Measurements from ENCODE around the gene PPP1R15A. TPM values are rescaled to one million over a fixed set of nuclear protein-coding genes. Genes with fewer than 3 reads are reported as not detected.
"Not testable (repeated sequence)": the region's sequence is repeated elsewhere in the genome, so short reads cannot be mapped to it uniquely, and the experiment has no call there.

The PPP1R15A gene
- total RNA-seq, 1 experiment from 2014 or later = 51.0 TPM

DNA sequence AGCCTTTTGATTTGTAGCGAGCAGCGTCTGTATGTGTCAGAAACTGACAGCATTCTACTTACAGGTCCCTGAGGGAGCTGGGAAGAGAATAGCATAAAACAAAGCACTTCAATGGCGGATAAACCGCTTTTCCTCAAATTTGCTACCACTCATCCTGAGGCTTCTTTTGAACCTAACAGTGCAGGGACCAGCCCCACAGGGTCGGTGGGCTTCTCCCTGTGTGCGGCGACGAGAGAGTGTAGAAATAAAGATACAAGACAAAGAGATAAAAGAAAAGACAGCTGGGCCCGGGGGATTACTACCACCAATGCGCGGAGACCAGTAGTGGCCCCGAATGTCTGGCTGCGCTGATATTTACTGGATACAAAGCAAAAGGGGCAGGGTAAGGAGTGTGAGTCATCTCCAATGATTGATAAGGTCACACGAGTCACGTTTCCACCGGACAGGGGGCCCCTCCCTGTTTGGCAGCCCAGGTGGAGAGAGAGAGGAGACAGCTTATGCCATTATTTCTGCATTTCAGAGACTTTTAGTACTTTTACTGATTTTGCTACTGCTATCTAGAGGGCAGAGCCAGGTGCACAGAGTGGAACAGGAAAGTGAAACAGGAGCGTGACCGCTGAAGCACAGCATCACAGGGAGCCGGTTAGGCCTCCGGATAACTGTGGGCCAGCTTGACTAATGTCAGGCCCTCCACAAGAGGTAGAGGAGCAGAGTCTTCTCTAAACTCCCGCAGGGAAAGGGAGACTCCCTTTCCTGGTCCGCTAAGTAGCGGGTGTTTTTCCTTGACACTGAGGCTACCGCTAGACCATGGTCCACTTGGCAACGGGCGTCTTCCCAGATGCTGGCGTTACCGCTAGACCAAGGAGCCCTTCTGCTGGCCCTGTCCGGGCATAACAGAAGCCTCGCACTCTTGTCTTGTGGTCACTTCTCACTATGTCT lies 4.1 kb downstream of the PPP1R15A start:
- in situ Hi-C loops (cut with HindIII; ENCODE audit: low pct_unique_long_range_greater_than_20kb, low sequenced_read_pairs) = not testable (repeated sequence)
- DNase-seq (ENCODE audit: low read depth) = peak; percentile 83

DNA sequence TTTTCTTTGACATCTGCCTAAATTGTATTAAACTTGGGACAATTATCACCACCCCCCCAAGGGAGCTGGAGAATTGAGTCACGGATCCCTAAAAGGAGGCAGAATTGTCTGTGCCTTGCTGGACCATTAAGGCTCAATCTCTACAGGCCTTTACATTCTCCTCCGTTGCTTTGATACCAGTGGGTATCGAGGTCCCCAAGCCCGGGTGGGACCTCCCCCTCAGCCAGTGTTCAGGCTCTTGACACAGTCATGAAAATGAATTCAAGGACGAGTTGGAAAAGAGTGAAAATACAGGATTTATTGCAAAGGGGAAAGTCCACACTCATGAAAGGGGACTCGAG lies 5.6 kb downstream of the PPP1R15A start:
- DNase-seq (ENCODE audit: low read depth) = no peak
- in situ Hi-C loops (cut with HindIII; ENCODE audit: low pct_unique_long_range_greater_than_20kb, low sequenced_read_pairs) = no loop called here

DNA sequence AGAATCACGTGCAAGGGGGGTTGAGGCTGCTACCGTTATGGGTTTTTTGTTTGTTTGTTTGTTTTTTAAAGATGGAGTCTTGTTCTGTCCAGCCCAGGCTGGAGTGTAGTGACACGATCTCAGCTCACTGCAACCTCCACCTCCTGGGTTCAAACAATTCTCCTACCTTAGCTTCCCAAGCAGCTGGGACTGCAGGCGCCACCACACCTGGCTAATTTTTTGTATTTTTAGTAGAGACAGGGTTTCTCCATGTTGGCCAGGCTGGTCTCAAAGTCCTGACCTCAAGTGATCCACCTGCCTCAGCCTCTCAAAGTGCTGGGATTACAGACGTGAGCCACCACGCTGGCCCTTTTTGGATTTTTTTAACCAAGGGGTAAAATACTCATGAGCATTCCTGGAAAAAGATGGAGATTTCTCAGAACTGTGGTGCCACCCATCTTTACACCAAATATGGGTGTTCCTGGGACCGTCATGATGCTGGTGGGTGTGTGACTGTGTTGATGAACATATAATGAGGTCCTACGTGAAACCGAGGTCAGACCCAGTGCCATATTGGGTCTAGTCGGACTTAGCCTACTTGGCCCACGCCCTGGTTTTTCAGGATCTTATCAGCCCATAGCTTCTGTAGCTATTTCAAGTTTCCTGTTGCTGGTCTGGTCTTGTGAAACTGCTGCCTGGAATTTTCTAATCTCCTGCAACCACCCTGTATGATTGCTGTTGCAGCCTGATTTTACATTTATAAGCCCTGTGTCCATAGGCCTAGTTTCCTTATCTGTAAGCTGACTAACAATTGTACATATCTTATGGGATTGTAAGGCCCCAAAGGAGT lies 6.2 kb downstream of the PPP1R15A start:
- no peak for DNase-seq (ENCODE audit: low read depth)
- in situ Hi-C loops (cut with HindIII; ENCODE audit: low pct_unique_long_range_greater_than_20kb, low sequenced_read_pairs) = no loop called here

DNA sequence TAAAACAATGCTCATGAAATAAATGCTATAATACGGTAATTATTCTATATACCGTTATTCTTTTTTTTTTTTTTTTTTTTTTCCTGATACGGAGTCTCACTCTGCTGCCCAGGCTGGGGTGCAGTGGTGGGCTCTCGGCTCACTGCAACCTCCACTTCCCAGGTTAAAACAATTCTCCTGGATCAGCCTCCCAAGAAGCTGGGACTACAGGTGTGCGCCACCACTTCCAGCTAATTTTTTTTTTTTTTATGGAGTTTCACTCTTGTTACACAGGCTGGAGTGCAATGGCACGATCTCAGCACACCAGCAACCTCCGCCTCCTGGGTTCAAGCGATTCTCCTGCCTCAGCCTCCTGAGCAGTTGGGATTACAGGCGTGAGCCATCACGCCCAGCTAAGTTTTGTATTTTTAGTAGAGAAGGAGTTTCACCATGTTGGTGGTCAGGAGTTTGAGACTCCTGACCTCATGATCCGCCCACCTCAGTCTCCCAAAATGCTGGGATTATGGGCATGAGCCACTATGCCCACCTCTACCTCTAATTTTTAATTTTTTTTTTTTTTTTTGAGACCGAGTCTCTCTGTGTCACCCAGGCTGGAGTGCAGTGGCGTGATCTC lies 6.9 kb downstream of the PPP1R15A start:
- in situ Hi-C loops (cut with HindIII; ENCODE audit: low pct_unique_long_range_greater_than_20kb, low sequenced_read_pairs) = no loop called here
- DNase-seq (ENCODE audit: low read depth) = no peak

DNA sequence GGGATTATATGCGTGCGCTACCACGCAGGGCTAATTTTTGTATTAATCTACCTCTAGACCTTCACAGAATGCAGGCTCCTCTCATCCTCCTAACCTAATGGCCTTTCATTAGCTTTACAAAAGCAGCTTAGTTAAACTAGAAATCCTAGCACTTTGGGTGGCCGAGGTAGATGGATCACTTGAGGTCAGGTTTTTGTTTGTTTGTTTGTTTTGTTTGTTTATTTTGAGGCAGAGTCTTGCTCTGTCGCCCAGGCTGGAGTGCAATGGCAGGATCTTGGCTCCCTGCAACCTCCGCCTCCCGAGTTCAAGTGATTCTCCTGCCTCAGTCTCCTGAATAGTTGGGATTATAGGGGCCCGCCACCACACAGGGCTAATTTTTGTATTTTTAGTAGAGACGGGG lies 7.5 kb downstream of the PPP1R15A start:
- in situ Hi-C loops (cut with HindIII; ENCODE audit: low pct_unique_long_range_greater_than_20kb, low sequenced_read_pairs); DNase-seq (ENCODE audit: low read depth): not testable (repeated sequence)

DNA sequence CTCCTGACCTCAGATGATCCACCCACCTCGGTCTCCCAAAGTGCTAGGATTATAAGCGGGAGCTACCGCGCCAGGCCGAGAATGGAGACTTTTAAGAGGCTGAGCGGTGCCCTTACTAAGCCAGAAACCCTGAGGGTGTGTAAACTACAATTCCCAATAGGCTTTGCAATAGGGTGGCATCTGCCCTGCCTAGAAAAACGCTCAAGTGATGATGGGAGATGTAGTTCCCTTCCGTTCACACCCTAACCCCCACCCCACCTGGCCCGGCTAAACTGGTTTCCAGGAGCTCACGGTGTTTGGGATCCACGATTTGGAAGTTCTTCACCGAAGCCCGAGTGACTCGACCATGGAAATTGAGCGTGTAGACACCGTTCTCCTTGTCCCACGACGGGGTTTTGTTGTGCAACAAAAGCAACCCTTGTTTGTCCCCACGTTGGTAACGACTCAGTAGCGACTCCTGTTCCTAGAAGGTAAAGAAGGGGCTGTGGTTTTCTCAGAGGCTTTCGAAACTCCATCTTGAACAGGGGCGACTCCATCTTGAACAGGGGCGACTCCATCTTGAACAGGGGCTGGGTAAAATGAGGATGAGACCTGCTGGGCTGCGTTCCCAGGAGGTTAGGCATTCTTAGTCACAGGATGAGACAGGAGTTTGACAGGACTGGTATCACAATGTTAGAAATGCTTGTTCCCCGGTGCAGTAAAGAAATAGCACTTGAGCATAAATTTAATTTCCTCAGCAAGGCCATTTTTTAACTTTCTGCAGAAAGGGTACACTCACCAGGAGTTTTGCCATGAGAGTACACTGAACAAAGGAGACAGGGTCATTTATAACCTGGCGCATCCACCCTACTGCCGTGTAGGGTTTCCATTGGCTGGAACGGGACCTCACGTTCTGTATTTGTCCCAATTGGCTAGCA lies 9.8 kb downstream of the PPP1R15A start:
- in situ Hi-C loops (cut with HindIII; ENCODE audit: low pct_unique_long_range_greater_than_20kb, low sequenced_read_pairs) = no loop called here
- DNase-seq (ENCODE audit: low read depth) = no peak

DNA sequence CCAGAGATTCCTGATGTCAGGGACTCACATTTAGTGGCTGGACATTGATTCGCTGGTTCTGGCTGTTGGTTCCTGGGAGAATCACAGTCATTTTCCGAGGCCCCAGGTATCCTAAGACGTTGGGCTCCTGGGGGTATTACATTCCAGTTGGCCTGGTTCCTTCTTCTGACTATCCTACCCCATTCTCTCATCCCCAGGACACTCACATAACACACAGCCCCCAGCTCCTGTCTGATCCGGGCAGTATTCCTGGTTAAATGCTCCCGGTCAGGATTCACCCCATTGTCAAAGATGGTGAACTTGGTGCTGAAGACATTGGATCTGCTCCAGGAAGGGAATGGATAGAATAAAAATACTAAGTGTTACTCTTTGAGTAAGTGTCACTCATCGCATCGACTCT lies 11.5 kb downstream of the PPP1R15A start:
- in situ Hi-C loops (cut with HindIII; ENCODE audit: low pct_unique_long_range_greater_than_20kb, low sequenced_read_pairs) = no loop called here
- no peak for DNase-seq (ENCODE audit: low read depth)

DNA sequence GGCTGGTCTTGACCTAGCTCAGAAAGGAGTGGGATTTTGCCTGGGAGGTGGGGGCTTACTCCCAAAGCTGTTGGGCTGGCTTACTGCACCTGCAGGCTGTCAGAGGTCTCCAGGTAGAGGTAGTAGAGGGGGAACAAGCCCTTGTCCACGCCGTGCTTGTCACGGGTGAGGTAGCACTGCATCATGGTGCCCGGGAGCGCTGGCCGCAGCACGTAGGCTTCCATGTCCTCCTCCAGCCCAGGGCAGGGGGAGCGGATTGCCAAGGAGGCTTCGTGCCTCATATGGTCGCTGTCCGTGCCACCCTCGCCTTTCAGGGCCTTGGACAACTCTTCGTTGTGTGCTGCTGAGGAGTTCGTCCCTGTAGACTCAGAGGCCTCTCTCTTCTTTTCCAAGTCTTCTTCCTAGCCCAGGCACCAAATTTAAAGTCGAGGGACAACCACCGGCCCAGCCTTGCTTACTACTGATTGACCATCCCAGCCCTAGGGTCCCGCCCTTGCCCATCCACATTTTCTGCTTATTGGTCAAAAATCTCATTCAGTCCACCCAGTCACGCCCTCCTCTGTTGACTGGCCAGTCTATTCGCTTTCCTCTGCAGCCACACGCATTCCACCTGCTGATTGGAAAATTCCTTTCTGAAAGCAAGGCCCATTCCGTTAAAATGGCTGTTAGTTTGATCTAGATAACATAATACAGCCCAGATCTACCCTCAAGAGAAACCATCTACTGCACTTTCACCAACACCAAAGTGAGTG lies 15.8 kb downstream of the PPP1R15A start:
- in situ Hi-C loops (cut with HindIII; ENCODE audit: low pct_unique_long_range_greater_than_20kb, low sequenced_read_pairs) = no loop called here
- no peak for DNase-seq (ENCODE audit: low read depth)

DNA sequence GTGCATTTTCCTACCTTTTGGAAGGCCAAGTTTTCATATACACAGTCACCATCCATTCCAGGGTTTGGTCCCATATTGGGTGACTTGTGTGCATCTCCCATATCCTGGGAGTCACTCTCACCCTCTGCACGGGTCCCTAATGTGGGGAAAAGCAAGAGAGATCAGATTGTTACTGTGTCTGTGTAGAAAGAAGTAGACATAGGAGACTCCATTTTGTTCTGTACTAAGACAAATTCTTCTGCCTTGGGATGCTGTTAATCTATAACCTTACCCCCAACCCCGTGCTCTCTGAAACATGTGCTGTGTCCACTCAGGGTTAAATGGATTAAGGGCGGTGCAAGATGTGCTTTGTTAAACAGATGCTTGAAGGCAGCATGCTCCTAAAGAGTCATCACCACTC lies 17.3 kb downstream of the PPP1R15A start:
- in situ Hi-C loops (cut with HindIII; ENCODE audit: low pct_unique_long_range_greater_than_20kb, low sequenced_read_pairs); DNase-seq (ENCODE audit: low read depth): not testable (repeated sequence)

DNA sequence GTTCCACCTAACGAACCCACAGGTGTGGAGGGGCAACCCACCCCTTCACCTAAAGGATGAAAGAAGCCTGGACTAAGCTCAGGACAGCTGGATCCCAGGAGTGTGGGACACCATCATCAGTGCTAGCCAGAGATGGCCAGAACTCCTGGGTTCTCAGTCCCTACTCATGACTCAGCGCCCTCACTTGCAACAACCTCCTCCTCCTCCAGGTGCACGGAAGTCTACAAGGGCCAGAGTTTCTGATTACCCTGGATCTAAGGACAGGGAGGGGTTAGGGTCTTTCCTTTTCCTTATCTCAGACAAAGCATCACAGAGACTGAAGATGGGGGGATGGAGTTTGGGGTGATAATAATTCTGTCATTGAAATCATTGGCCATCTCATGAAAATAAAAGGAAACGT lies 18.3 kb downstream of the PPP1R15A start:
- in situ Hi-C loops (cut with HindIII; ENCODE audit: low pct_unique_long_range_greater_than_20kb, low sequenced_read_pairs) = no loop called here
- no peak for DNase-seq (ENCODE audit: low read depth)

DNA sequence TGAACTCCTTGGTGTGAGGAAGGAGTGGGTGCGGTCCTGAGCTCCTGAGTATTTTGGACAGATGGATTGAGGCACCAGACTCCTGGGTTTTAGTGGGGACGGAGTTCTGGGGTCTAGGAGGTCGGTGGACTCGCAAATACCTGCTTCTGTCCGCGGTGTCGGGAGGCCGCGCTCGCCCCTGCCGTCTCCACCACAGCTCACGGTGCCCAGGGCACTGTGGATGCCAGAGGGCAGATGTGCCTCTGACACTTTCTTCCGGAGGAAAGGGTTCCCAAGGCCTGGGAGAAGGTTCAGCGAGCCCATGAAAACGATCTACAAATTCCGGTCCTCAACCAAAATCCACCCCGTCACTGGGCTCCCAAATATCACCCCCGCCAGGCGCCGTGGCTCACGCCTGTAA lies 23.0 kb downstream of the PPP1R15A start:
- no peak for DNase-seq (ENCODE audit: low read depth)
- in situ Hi-C loops (cut with HindIII; ENCODE audit: low pct_unique_long_range_greater_than_20kb, low sequenced_read_pairs) = no loop called here

DNA sequence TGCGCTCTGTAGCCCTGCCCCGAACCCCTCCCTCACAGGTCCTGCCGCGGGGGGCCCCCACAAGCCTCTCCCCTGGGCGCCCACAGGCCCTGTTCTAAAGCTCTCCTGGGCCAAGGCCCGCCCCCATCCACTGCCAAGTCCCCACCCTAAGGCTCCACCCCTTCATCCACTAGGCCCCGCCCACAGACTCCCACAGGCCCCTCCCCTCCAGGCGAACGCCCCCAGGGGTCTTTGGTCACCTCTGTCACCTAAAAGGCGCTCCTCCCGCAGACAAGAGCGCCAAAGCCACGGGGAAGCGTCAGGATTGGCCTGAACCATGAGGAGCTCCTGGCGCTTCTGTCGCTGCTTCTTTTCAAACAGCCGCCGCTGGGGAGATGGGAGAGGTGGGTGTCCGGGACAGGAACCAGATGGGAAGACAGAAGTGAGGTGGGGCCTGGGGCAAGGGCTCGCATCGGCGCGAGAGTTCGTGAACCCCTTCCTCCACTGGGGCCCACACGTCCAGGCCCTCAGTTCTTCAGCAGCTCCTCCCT lies 24.0 kb downstream of the PPP1R15A start:
- in situ Hi-C loops (cut with HindIII; ENCODE audit: low pct_unique_long_range_greater_than_20kb, low sequenced_read_pairs) = no loop called here
- no peak for DNase-seq (ENCODE audit: low read depth)

DNA sequence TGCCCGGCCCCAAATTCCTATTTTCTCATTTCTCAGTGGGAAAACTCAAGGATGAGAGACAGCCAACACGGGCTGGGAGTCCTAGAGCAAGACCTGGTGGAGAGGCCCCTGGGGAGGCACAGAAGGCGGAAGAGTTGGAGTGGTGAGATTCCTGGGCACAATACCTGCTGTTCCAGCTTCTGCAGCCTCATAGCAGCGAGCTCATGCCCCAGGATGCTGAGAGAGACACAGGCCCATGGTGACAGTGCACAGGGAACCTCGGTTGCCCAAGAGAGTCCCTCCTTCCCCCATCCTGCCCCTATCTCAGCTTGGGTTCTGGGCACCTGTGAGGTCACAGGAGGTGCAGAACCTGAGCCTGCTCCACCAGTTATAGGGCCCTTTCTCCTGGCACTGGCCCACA lies 25.0 kb downstream of the PPP1R15A start:
- in situ Hi-C loops (cut with HindIII; ENCODE audit: low pct_unique_long_range_greater_than_20kb, low sequenced_read_pairs) = no loop called here
- no peak for DNase-seq (ENCODE audit: low read depth)

DNA sequence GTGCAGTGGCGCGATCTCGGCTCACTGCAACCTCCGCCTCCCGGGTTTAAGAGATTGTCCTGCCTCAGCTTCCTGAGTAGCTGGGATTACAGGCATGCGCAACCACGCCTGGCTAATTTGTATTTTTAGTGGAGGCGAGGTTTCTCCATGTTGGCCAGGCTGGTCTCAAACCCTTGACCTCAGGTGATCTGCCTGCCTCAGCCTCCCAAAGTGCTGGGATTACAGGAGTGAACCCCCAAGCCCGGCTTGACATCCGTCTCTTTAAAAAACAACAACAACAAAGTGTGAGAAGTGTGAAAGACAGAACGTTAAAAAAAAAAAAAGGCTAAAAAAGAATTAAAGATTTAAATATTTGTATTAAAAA lies 27.1 kb downstream of the PPP1R15A start:
- in situ Hi-C loops (cut with HindIII; ENCODE audit: low pct_unique_long_range_greater_than_20kb, low sequenced_read_pairs); DNase-seq (ENCODE audit: low read depth): not testable (repeated sequence)

DNA sequence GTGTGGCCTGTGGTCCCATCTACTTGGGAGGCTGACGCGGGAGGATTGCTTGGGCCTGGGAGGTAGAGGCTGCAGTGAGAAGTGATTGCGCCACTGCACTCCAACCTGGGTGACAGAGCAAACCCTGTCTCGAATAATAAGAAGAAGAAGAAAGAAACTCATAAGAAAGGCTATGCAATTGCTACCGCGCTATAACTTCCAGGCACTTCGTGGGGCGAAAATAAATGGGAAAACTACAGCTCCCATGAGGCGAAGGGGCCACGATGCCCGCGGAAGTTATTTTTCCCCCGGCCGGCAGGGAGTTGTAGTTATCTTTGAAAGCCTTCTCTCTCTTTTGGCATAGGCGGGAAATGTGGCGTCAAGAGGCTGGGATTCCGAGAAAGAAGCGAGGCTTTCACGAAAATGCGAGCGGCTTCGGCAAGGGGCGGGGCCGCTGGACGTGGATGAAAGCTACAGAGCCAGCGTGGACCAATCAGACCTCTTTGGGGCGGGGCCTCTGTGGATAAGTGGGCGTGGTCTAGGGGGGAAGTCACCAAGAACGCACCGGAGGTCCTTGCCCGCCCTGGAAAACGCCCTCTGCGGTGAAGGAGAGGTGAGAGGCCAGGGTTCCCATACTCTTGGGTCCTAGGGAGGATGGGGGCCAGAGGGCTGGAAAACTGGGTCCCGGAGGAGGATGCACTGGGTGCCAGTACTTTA lies 27.7 kb downstream of the PPP1R15A start, which contains the start of gene NUCB1:
NUCB1 (plus strand) TSS at position 532 of the 696 bp plus-strand sequence. CDS start 485 bp downstream, outside the sequence.
- in situ Hi-C loops (cut with HindIII; ENCODE audit: low pct_unique_long_range_greater_than_20kb, low sequenced_read_pairs) = no loop called here

More for the DNA sequence above, 27.7 kb downstream of the PPP1R15A start, which contains the start of gene NUCB1:
- DNase-seq (ENCODE audit: low read depth) = peak; percentile 99

All from Caki2 (cell line).